Keratinocyte (primary cell): ENCODE results near the gene UGCG. TPM values are rescaled to one million over a fixed set of nuclear protein-coding genes. Genes with fewer than 3 reads are reported as not detected.

ENCODE experiments used
- DNase-seq: peaks from one replicate; pipeline ENCODE4 v3.0.0-alpha.2; 2011; ENCODE audit warnings: low read depth, missing footprints, low spot score
- FAIRE-seq: peaks from 2 replicates; lab custom pipeline; 2011; peaks lifted over from hg19 to GRCh38; lab: Jason Lieb, UNC
- H2AFZ ChIP-seq: 2 replicates; pipeline ENCODE4 v1.6.0; 2012; ENCODE audit warnings: low read length, control low read depth, inconsistent platforms; ENCODE audit not compliant: control insufficient read depth
- H3K27ac ChIP-seq: 2 replicates; pipeline ENCODE4 v1.5.1; 2011; ENCODE audit warnings: low read length; ENCODE audit not compliant: control insufficient read depth, insufficient read depth
- H3K27me3 ChIP-seq: 3 replicates; pipeline ENCODE4 v1.6.0; 2011; ENCODE audit warnings: low read length; ENCODE audit not compliant: control insufficient read depth, insufficient read depth; ENCODE audit errors: extremely low read depth
- H3K36me3 ChIP-seq, 2 experiments: 2 replicates in 1 of 2; 3 replicates in 1 of 2; pipeline ENCODE4 v1.5.1; 2011; ENCODE audit warnings: low read length in 2 of 2, mild to moderate bottlenecking in 1 of 2; ENCODE audit not compliant: control insufficient read depth in 2 of 2, insufficient read depth in 2 of 2; ENCODE audit errors: extremely low read depth in 1 of 2
- H3K4me1 ChIP-seq: 3 replicates; pipeline ENCODE4 v1.5.1; 2011; ENCODE audit warnings: low read length; ENCODE audit not compliant: control insufficient read depth, insufficient read depth; ENCODE audit errors: extremely low read depth
- H3K4me2 ChIP-seq: 3 replicates; pipeline ENCODE4 v1.6.0; 2011; ENCODE audit warnings: low read depth, low read length; ENCODE audit not compliant: control insufficient read depth, insufficient read depth; ENCODE audit errors: extremely low read depth
- H3K4me3 ChIP-seq, 3 experiments: fragments of 200-600 bp in 1 of 3; sonication (generic) in 1 of 3; 2 replicates in 2 of 3; 3 replicates in 1 of 3; pipeline ENCODE4 v1.5.1; 2011 to 2016; ENCODE audit warnings: low read length in 3 of 3, mild to moderate bottlenecking in 3 of 3, control low read depth in 2 of 3, inconsistent platforms in 1 of 3, low read depth in 1 of 3, mixed read lengths in 1 of 3, mixed run types in 1 of 3, moderate library complexity in 1 of 3; ENCODE audit not compliant: control insufficient read depth in 2 of 3, insufficient read depth in 2 of 3; ENCODE audit errors: extremely low read depth in 1 of 3
- H3K79me2 ChIP-seq: 2 replicates; pipeline ENCODE4 v1.6.0; 2012; ENCODE audit warnings: low read length; ENCODE audit not compliant: control insufficient read depth, insufficient read depth
- H3K9ac ChIP-seq: 3 replicates; pipeline ENCODE4 v1.6.0; 2011; ENCODE audit warnings: low read length; ENCODE audit not compliant: control insufficient read depth, insufficient read depth; ENCODE audit errors: extremely low read depth
- H3K9me1 ChIP-seq: 3 replicates; pipeline ENCODE4 v1.6.0; 2011; ENCODE audit warnings: low read length; ENCODE audit not compliant: control insufficient read depth, insufficient read depth; ENCODE audit errors: extremely low read depth
- H3K9me3 ChIP-seq: 2 replicates; pipeline ENCODE4 v1.5.1; 2012; ENCODE audit warnings: low read depth, low read length; ENCODE audit not compliant: control insufficient read depth
- H4K20me1 ChIP-seq: 3 replicates; pipeline ENCODE4 v1.6.0; 2011; ENCODE audit warnings: low read length; ENCODE audit not compliant: control insufficient read depth, insufficient read depth; ENCODE audit errors: extremely low read depth
- EZH2 ChIP-seq: IDR thresholded peaks from one replicate; pipeline ENCODE4 v1.6.1; 2012; ENCODE audit warnings: inconsistent platforms, mild to moderate bottlenecking, low read length, moderate library complexity
- dilution Hi-C: fragments of 300-500 bp; cut with MboI; formaldehyde crosslinking; loops from one replicate; pipeline ENCODE4 v1.7.0; 2020; ENCODE audit warnings: low sequenced_read_pairs; ENCODE audit not compliant: extremely low pct_ligation_motif_present
- polyA plus RNA-seq, 5 experiments: library from polyadenylated mRNA; depleted of rRNA in 3 of 5; stranded (reverse) in 3 of 5; stranded (forward) in 1 of 5; unstranded in 1 of 5; fragments of >200 nt; gene quantifications; 1 replicate in 1 of 5; 2 replicates in 3 of 5; 3 replicates in 1 of 5; pipeline versions ENCODE4 v1.2.1 to v1.2.3, GENCODE V29; 2011 to 2012; ENCODE audit warnings: missing spikeins in 2 of 5, low read depth in 1 of 5, low replicate concordance in 1 of 5
- TF ChIP-seq, protein P1 (sequence below), 3 experiments: IDR thresholded peaks in 1 of 3; conservative IDR thresholded peaks in 1 of 3; optimal IDR thresholded peaks in 1 of 3; 2 replicates in 2 of 3; 3 replicates in 1 of 3; pipeline versions ENCODE3 to v1.5.1; 2011; ENCODE audit warnings: low read length in 3 of 3, mild to moderate bottlenecking in 3 of 3, moderate library complexity in 2 of 3, control low read depth in 1 of 3, inconsistent platforms in 1 of 3; ENCODE audit not compliant: insufficient read depth in 2 of 3; ENCODE audit errors: extremely low read depth in 1 of 3

The UGCG gene
- polyA plus RNA-seq, 1 donor (not counting 4 experiments of a cell fraction or from before 2014, with no cell fraction given), result 49.8 TPM

DNA sequence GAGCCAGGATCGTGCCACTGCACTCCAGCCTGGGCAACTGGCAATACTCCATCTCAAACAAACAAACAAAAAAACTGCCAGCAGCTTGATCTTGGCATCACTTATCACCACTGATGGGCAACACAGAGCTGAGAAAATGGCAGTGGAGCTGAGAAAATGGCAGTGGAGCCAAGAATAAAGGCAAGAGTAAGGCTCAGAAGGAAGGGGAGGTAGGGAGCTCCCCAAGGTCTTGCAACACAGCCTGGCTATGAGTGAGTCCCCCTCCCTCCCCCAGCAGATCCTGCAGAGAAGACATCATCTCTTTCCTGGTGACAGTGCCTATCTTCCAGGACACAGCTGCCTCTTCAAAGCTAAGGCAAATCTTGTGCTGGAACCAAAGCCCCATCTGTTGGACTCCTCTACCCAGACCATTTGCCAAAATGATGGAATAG, 70.3 kb downstream of the UGCG start:
- no peak for TF ChIP-seq EZH2
- TF ChIP-seq, protein P1, sequence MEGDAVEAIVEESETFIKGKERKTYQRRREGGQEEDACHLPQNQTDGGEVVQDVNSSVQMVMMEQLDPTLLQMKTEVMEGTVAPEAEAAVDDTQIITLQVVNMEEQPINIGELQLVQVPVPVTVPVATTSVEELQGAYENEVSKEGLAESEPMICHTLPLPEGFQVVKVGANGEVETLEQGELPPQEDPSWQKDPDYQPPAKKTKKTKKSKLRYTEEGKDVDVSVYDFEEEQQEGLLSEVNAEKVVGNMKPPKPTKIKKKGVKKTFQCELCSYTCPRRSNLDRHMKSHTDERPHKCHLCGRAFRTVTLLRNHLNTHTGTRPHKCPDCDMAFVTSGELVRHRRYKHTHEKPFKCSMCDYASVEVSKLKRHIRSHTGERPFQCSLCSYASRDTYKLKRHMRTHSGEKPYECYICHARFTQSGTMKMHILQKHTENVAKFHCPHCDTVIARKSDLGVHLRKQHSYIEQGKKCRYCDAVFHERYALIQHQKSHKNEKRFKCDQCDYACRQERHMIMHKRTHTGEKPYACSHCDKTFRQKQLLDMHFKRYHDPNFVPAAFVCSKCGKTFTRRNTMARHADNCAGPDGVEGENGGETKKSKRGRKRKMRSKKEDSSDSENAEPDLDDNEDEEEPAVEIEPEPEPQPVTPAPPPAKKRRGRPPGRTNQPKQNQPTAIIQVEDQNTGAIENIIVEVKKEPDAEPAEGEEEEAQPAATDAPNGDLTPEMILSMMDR (optimal IDR thresholded peaks at IDR 0.05 in 1 of 3, IDR thresholded peaks at IDR 0.05 in 1 of 3, conservative IDR thresholded peaks at IDR 0.05 in 1 of 3; ENCODE audit: extremely low read depth in 1 of 3, insufficient read depth in 2 of 3, low read length in 3 of 3), result no peak
- Histone ChIP-seq H4K20me1 (no peaks in the 10 kb centered on the region), H3K27ac (peak overlapping the region; percentile 44), H3K79me2 (no peaks in the 10 kb centered on the region), H3K27me3 (no peaks in the 10 kb centered on the region), H3K9me1 (no peaks in the 10 kb centered on the region), H3K36me3 (no peaks in the 10 kb centered on the region), H3K9me3 (no peaks in the 10 kb centered on the region), H3K9ac (no peak overlapping the region), H3K4me1 (peaks cover 42% of the 10 kb centered on the region), H3K4me3 (no peak overlapping the region), H3K4me2 (no peak overlapping the region), H2AFZ (peak overlapping the region; percentile 30)
- dilution Hi-C loops, result no loop called here
- FAIRE-seq (no peak), DNase-seq (no peak)

- no peak overlapping the region for H2AFZ ChIP-seq
- peaks cover 42% of the 10 kb centered on the region for H3K4me1 ChIP-seq
- TF ChIP-seq EZH2, result no peak
- TF ChIP-seq, protein P1 (optimal IDR thresholded peaks at IDR 0.05 in 1 of 3, IDR thresholded peaks at IDR 0.05 in 1 of 3, conservative IDR thresholded peaks at IDR 0.05 in 1 of 3; ENCODE audit: extremely low read depth in 1 of 3, insufficient read depth in 2 of 3, low read length in 3 of 3), result no peak
- DNase-seq, result no peak
- H3K9me3 ChIP-seq, result no peaks in the 10 kb centered on the region
- H3K9me1 ChIP-seq, result no peaks in the 10 kb centered on the region
- no peak overlapping the region for H3K4me2 ChIP-seq
- no peak overlapping the region for H3K4me3 ChIP-seq
- H3K27ac ChIP-seq, result no peak overlapping the region
- FAIRE-seq, result no peak
- no peaks in the 10 kb centered on the region for H3K79me2 ChIP-seq
- H4K20me1 ChIP-seq, result no peaks in the 10 kb centered on the region
- no peaks in the 10 kb centered on the region for H3K27me3 ChIP-seq
- no peaks in the 10 kb centered on the region for H3K36me3 ChIP-seq
- no peak overlapping the region for H3K9ac ChIP-seq
- dilution Hi-C loops, result no loop called here
Measured at GRCh38 chr9:111967621-111968020, 71.0 kb downstream of the UGCG start.
